ENCODE results near the gene PDE6D.
A peak's percentile ranks its signal among the peaks of the same experiment; 100 is the strongest.

PDE6D gene

GRCh38 chr2:231706731-231707624 lies 74.1 kb downstream of the PDE6D start:
- peak; percentile 93 for DNase-seq

- no peak for DNase-seq
Measured at GRCh38 chr2:231704017-231704416, 77.1 kb downstream of the PDE6D start.

- peak; percentile 69 for DNase-seq
Measured at GRCh38 chr2:231701456-231702373, 79.4 kb downstream of the PDE6D start.

GRCh38 chr2:231699006-231699405 lies 82.1 kb downstream of the PDE6D start:
- no peak for DNase-seq

GRCh38 chr2:231696004-231696367 lies 85.1 kb downstream of the PDE6D start:
- no peak for DNase-seq

GRCh38 chr2:231693956-231694355 lies 87.1 kb downstream of the PDE6D start:
- DNase-seq, result no peak

- DNase-seq, result no peak
Measured at GRCh38 chr2:231692847-231693246, 88.2 kb downstream of the PDE6D start.

GRCh38 chr2:231691251-231691772 lies 89.8 kb downstream of the PDE6D start:
- no peak for DNase-seq

- no peak for DNase-seq
Measured at GRCh38 chr2:231689124-231689893, 91.8 kb downstream of the PDE6D start.

GRCh38 chr2:231688719-231689118 lies 92.4 kb downstream of the PDE6D start:
- DNase-seq, result no peak

GRCh38 chr2:231687961-231688360 lies 93.1 kb downstream of the PDE6D start:
- no peak for DNase-seq

GRCh38 chr2:231687133-231687852 lies 93.8 kb downstream of the PDE6D start:
- DNase-seq, result peak; percentile 30

- DNase-seq, result no peak
Measured at GRCh38 chr2:231686192-231687100, 94.6 kb downstream of the PDE6D start.

- no peak for DNase-seq
Measured at GRCh38 chr2:231685349-231686191, 95.5 kb downstream of the PDE6D start.

- DNase-seq, result peak; percentile 74
Measured at GRCh38 chr2:231684314-231685223, 96.5 kb downstream of the PDE6D start.

GRCh38 chr2:231683292-231684235 lies 97.5 kb downstream of the PDE6D start:
- no peak for DNase-seq

- DNase-seq, result no peak
Measured at GRCh38 chr2:231682603-231683291, 98.3 kb downstream of the PDE6D start.

Data from NCI-H2029 (cell line).